ENCODE measurements around the gene EXOC3L4.

- no peak for TF ChIP-seq GATA2 (IDR thresholded peaks at IDR 0.05; ENCODE audit: low read depth, low read length)
- TF ChIP-seq GATA3 (IDR thresholded peaks at IDR 0.05; ENCODE audit: low read depth, low read length): no peak
Measured at GRCh38 chr14:103089386-103090335, 4.9 kb upstream of the EXOC3L4 start.

All from SH-SY5Y (cell line).